Pancreas (tissue), 10 donors: ENCODE data around the gene LMOD2. TPM values are rescaled to one million over a fixed set of nuclear protein-coding genes. Genes with fewer than 3 reads are reported as not detected.
"Not testable (repeated sequence)": the region's sequence is repeated elsewhere in the genome, so short reads cannot be mapped to it uniquely, and the experiment has no call there.

Experiments
- ATAC-seq, 4 donors: fragments of 200-7000 bp; cut with Tn5 transposase; one replicate each; pipeline versions ENCODE4 v1.8.0 to v1.9.1; 2020; ENCODE audit warnings: mild to moderate bottlenecking in 4 of 4, moderate library complexity in 4 of 4
- DNase-seq, 6 donors: peaks; one replicate each; pipeline ENCODE4 v3.0.0-alpha.2; 2020
- FAIRE-seq: peaks from 2 replicates; lab custom pipeline; 2012; peaks lifted over from hg19 to GRCh38; lab: Jason Lieb, UNC
- H3K27ac ChIP-seq, 4 donors: fragments of 200-600 bp; sonication (generic); 1 replicate in 3 of 4; 2 replicates in 1 of 4; pipeline versions ENCODE4 v1.5.0 to v1.8.0; 2020
- H3K27me3 ChIP-seq, 4 donors: fragments of 200-600 bp; one replicate each; pipeline ENCODE4 v1.8.0; 2021
- H3K36me3 ChIP-seq, 3 donors: fragments of 200-600 bp; sonication (generic) in 1 of 3; one replicate each; pipeline versions ENCODE4 v1.5.0 to v1.8.0; 2020 to 2021
- H3K4me1 ChIP-seq, 3 donors: fragments of 200-600 bp; one replicate each; pipeline ENCODE4 v1.8.0; 2021
- H3K4me3 ChIP-seq, 4 donors: fragments of 200-600 bp; sonication (generic) in 2 of 4; one replicate each; pipeline versions ENCODE4 v1.5.0 to v1.8.0; 2020 to 2021
- H3K9me3 ChIP-seq, 4 donors: fragments of 200-600 bp; one replicate each; pipeline ENCODE4 v1.8.0; 2021
- CTCF ChIP-seq, 4 donors: fragments of 200-600 bp; sonication (generic) in 3 of 4; IDR thresholded peaks; one replicate each; pipeline versions ENCODE4 v1.5.0 to v1.8.0; 2021; ENCODE audit warnings: antibody characterized with exemption in 4 of 4
- WGBS, 2 donors: extraction: QIAGEN DNeasy Blood & Tissue Kit; methylation state at CpG; one replicate each; pipeline ENCODE4 v1.1.7; 2013; 5-methylcytosine and 5-hydroxymethylcytosine counted together
- intact Hi-C, 3 donors: fragments of 100-400 bp; cut with DNase I; formaldehyde crosslinking; loops; one replicate each; pipeline versions ENCODE4 v1.11.1 to v1.14.2; 2022
- polyA plus RNA-seq, 2 donors: library from polyadenylated mRNA; stranded (reverse); fragments of 200-250 nt; gene quantifications; one replicate each; pipeline ENCODE4 v1.2.3, GENCODE V29; 2013
- total RNA-seq, 6 donors: library from RNA; stranded (reverse); fragmentation: NEBNext Ultra II Directional in 4 of 6; extraction: Animal tissue kit (Norgen Biotek cat#: 25700) in 4 of 6; gene quantifications; one replicate each; pipeline versions ENCODE4 v1.2.1 to v1.2.4, GENCODE V29; 2021 to 2023
- donor health status: healthy with polysubstance abuse.
- donor health status: DM: no; HTN: no; CAD: no; lungs with moderate emphysema.
- donor health status: DM: no; HTN: no; CAD: no.
- donor health status: control.
- donor health status: control.
- donor health status: Bipolar disorder and iron deficiency.
- donor health status: DM: yes; HTN: yes; CAD: no.
- donor health status: DM: no; HTN: no; CAD: no.
- donor health status: DM: no; HTN: no; CAD: no.
- donor health status: DM: yes; HTN: yes; CAD: no.

The LMOD2 gene
- total and polyA plus RNA-seq, 8 donors: 0.55 TPM; not detected in 7

- ATAC-seq (no peak), FAIRE-seq (no peak), DNase-seq (no peak)
- intact Hi-C loops: loop anchor here in 1 of 3 donors (10.0 kb wide), 1 partner anchor 231 kb away; no protein-coding TSS in a partner anchor
- H3K4me1 ChIP-seq: no peaks in the 10 kb centered on the region
- no peak for TF ChIP-seq CTCF (IDR thresholded peaks at IDR 0.05)
- 81 to 88% methylated on average over 7 of the region's 7 CpGs for WGBS, 2 donors
- H3K27ac ChIP-seq: no peak overlapping the region
- no peaks in the 10 kb centered on the region for H3K36me3 ChIP-seq
- H3K9me3 ChIP-seq: no peaks in the 10 kb centered on the region
- no peaks in the 10 kb centered on the region for H3K27me3 ChIP-seq
- no peak overlapping the region for H3K4me3 ChIP-seq
Observed at GRCh38 chr7:123633553-123633952, 22.1 kb upstream of the LMOD2 start.

GRCh38 chr7:123634011-123634573 lies 21.6 kb upstream of the LMOD2 start:
- not testable (repeated sequence) for H3K9me3 ChIP-seq, H3K36me3 ChIP-seq, H3K27me3 ChIP-seq, H3K27ac ChIP-seq, ATAC-seq, H3K4me3 ChIP-seq, FAIRE-seq, H3K4me1 ChIP-seq, DNase-seq
- 75 to 82% methylated on average over 2 of the region's 2 CpGs for WGBS, 2 donors
- intact Hi-C loops: loop anchor here in 1 of 3 donors (10.0 kb wide), 1 partner anchor 231 kb away; no protein-coding TSS in a partner anchor

GRCh38 chr7:123635551-123636359 lies 19.9 kb upstream of the LMOD2 start:
- H3K4me3 ChIP-seq: no peak overlapping the region
- H3K4me1 ChIP-seq: no peaks in the 10 kb centered on the region
- 8 to 10% methylated on average over 4 of the region's 4 CpGs for WGBS, 2 donors
- peak in 3 of 4 donors; percentile 11 to 33 (median 22) for TF ChIP-seq CTCF (IDR thresholded peaks at IDR 0.05)
- no peaks in the 10 kb centered on the region for H3K9me3 ChIP-seq
- H3K27ac ChIP-seq: no peak overlapping the region
- DNase-seq (no peak), FAIRE-seq (peak; percentile 91), ATAC-seq (peak in 3 of 4 donors; percentile 71 to 79 (median 77))
- intact Hi-C loops: loop anchor here in 1 of 3 donors (10.0 kb wide), 1 partner anchor 229 kb away; no protein-coding TSS in a partner anchor
- no peaks in the 10 kb centered on the region for H3K36me3 ChIP-seq
- H3K27me3 ChIP-seq: no peaks in the 10 kb centered on the region

GRCh38 chr7:123637203-123637602 lies 18.5 kb upstream of the LMOD2 start:
- ATAC-seq: no peak
- Histone ChIP-seq H3K4me3 (no peak overlapping the region), H3K27me3 (no peaks in the 10 kb centered on the region), H3K27ac (no peak overlapping the region), H3K4me1 (no peaks in the 10 kb centered on the region), H3K9me3 (no peaks in the 10 kb centered on the region), H3K36me3 (no peaks in the 10 kb centered on the region)
- no peak for DNase-seq
- intact Hi-C loops: loop anchor here in 1 of 3 donors (10.0 kb wide), 1 partner anchor 228 kb away; no protein-coding TSS in a partner anchor
- no peak for TF ChIP-seq CTCF (IDR thresholded peaks at IDR 0.05)
- WGBS, 2 donors: 38 to 43% methylated on average over 3 of the region's 3 CpGs
- FAIRE-seq: no peak

- no peak for ATAC-seq
- no peak for TF ChIP-seq CTCF (IDR thresholded peaks at IDR 0.05)
- no peaks in the 10 kb centered on the region for H3K9me3 ChIP-seq
- WGBS, 2 donors: 92 to 96% methylated on average over 2 of the region's 2 CpGs
- no peaks in the 10 kb centered on the region for H3K4me1 ChIP-seq
- no peak for DNase-seq
- H3K27ac ChIP-seq: no peak overlapping the region
- intact Hi-C loops: loop anchor here in 1 of 3 donors (10.0 kb wide), 1 partner anchor 227 kb away; no protein-coding TSS in a partner anchor
- H3K27me3 ChIP-seq: no peaks in the 10 kb centered on the region
- FAIRE-seq: no peak
- no peaks in the 10 kb centered on the region for H3K36me3 ChIP-seq
- no peak overlapping the region for H3K4me3 ChIP-seq
Observed at GRCh38 chr7:123637878-123638277, 17.8 kb upstream of the LMOD2 start.
